GM21737 (cell line): Measurements from ENCODE around the gene TMEM140.
"Not testable (repeated sequence)": the region's sequence is repeated elsewhere in the genome, so short reads cannot be mapped to it uniquely, and the experiment has no call there.

Experiments
- ATAC-seq: cut with Tn5 transposase; IDR thresholded peaks from one replicate; pipeline ENCODE4 v1.9.1; 2021; ENCODE audit warnings: mild to moderate bottlenecking, moderate library complexity; ENCODE audit not compliant: unreplicated experiment

TMEM140 gene

DNA sequence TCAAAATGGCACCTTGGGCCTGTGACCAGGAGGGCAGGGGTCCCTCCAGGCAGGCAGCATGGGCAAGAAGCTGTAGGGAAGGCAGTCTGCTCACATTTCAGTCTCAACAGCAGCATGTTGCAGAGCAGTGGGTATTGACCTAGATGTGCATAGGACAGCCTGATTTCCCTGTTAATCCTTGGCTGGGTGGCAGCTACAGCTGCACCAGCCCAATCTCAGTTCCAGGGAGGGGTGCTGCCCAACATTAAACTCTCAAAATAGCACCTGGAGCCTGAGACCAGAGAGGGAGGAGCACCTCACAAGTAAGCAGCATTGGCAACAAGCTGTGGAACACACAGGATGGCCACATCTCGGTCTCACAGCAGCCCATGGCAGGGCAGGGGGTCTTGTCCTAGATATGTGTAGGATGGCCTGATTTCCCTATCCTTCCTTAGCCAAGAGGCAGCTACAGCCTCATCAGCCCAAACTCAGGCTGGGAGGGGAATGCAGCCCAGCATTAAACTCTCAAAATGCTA lies 10.3 kb downstream of the TMEM140 start:
- ATAC-seq = no peak

DNA sequence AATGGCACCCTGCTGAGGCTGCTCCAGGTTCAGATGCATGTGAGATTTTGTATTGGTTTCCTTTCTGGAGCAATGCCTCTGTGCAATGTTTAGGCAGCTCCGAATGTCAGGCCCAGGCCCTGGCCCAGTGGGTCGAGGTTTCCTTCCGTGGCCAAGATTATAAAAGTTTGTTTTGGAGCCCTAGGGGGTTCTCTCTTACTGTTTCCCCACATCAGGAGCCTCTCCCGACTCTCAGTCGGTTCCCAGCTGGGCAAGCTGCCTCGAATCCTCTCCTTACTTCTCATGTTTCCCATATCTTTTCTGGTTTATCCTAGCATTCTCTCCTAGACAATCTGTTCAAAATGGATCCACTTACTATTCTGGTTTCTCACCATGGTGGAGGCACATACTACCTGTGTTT lies 11.0 kb downstream of the TMEM140 start:
- ATAC-seq = no peak

DNA sequence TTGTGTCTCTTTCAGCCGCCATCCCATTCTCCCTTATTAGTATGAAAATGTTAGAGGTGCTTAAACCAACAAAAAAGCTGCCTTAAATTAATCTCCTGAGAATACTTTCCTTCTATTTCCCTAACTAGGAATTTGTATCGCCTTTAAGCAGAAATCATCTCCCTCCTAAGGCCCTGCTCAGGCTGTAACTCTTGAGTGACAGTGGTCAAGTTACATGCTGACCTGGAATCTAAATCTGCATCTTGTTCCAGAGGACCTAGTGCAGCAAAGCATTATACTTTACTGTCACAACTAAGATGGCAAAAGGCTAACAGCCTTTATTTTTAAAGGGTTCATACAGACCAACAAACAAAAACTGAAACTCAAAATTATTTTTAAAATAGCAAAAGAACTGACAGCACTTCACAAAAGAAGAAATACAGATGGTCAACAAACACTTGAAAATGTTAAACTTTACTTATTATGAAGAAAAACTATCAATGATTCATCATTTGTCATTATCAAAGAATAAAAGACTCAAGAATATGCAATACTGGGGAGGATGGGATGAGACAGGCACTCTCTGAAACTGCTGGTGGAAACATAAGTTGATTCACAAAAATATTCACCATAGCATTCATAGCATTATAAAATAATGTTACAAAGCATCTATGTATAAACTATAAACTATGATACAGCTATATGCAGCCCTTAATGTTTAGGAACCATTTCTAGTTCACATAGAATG lies 11.7 kb downstream of the TMEM140 start:
- no peak for ATAC-seq

DNA sequence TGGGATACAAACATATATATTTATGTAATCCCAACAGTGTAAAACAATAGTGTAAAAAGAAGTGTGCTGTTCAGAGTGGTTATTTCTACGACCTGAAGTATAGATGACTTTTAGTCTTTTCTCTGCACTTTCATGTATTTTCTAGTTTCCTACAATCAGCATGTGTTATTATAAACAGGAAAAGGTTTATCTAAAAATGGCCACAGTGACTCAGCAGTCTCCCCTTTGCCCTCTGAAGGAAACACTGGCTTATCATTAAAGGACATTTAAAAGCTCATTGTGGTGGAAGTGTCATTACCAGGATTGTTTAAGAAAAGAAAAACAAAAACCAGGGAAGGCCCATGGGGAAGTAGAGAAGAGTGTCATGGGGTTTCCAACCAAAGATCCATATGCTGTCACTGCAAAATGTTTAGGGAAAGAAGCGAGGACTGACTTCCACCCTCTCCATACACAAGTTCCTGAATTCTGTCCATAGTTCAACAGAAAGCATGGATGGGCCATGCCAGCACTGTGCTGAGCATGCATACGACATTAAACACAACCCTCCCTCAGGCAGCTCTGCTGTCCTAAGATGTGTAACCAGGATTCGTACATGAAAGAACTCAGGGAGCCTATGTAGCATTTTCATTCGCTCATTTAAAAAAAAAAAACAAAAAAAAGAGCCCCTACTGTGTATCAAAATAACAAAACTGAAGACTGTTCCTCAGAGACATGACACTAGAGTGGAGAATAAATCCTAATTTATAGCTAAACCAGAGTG lies 12.4 kb downstream of the TMEM140 start:
- no peak for ATAC-seq

DNA sequence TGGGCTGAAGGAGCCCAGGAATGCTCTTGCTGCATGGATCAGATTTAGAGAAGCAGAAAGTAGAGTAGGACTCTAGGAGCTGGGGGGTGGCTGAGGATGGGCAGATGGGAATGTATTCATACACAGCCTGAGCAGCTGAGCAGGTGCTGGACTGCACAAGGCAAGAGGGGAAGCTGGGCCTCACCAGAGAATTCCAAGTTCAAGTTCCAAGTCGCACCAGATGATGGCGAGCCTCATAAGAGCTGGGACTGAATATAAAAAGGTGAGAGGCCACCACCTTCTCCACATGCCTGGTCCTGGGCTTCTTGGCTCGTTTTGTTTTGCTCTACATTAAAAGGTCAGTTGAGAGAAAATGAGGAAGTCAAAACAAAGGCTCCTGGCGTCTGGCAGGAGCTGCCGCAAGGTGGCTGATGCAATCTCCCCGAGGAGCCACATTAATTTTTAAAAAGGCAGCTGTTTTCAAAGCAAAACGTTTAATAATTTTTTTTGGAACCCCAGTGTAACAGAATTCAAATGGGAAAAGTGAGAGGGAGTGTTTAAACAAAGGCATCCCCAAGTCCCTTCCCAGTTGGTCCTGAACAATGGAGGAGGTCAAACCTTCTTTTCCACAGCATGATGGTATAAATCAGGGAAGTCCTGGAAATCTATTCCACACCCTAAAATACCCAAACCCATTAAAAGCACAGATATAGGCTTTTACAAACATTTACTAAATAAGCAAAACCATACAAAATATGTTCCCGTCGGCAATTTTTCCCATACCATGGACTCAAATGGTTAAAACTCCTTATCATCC lies 13.2 kb downstream of the TMEM140 start:
- no peak for ATAC-seq

DNA sequence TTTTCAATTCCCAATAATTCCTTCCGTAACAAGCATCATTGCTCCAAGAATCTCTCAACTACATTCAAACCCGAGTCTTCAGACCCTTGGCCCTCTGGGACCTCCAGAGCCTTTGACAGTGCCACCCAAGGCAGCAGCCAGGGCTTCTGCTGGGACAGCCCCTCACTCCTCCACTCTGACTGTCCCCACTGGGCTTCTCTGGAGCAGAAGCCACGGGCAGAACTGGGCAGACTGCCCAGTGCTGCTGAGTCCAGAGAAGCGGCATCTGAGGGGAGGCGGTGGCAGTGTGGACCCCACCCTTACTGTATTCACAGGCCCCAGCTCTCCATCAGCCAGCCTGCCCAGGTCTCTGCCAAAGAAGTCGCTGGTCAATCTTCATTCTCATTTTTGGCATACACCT lies 13.8 kb downstream of the TMEM140 start:
- ATAC-seq = no peak

DNA sequence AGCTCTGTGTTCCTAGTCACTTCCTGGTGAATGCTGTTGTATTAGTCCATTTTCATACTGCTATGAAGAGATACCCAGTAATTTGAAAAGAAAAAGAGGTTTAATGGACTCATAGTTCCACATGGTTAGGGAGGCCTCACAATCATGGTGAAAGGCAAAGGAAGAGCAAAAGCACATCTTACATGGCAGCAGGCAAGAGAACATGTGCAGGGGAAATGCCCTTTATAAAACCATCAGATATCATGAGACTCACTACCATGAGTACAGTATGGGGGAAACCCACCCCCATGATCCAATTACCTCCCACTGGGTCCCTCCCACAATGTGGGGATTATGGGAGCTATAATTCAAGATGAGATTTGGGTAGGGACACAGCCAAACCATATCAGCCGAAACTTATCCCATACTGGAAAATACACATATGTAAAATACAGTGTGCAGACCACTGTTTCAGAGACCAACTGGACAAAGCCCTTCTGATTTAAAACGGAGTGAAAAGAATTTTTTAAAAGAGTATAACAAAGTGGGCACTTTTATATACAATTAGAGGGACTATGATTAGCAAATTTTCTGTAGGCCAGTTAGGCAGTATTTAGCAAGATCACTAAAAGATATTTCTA lies 14.6 kb downstream of the TMEM140 start:
- ATAC-seq = no peak

DNA sequence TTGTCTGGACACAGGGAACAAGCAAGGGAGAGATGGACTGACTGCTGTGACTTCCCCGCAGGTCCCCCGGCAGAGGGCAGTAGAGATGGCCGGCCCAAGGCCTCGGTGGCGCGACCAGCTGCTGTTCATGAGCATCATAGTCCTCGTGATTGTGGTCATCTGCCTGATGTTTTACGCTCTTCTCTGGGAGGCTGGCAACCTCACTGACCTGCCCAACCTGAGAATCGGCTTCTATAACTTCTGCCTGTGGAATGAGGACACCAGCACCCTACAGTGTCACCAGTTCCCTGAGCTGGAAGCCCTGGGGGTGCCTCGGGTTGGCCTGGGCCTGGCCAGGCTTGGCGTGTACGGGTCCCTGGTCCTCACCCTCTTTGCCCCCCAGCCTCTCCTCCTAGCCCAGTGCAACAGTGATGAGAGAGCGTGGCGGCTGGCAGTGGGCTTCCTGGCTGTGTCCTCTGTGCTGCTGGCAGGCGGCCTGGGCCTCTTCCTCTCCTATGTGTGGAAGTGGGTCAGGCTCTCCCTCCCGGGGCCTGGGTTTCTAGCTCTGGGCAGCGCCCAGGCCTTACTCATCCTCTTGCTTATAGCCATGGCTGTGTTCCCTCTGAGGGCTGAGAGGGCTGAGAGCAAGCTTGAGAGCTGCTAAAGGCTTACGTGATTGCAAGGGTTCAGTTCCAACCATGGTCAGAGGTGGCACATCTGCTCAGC lies 16.6 kb downstream of the TMEM140 start:
- no peak for ATAC-seq

DNA sequence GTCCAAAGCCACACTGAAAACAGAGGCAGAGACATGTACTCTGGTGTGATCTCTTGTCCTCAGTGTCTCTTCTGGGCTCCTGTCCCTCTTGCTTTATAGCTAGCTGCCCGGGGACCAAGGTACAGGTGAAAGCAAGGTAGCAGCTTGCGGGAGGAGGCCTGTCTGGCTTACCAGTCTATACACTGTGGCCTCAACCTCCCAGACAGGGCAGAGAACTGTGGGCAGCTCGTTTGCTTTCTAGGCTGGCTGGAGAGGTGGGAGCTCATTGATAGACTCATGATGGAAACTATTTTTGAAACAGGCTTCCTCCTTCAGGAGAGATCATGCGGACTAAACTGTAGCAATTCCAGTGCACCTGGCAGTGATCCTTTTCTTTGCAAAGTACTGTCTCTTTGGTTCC lies 18.0 kb downstream of the TMEM140 start:
- ATAC-seq = no peak

DNA sequence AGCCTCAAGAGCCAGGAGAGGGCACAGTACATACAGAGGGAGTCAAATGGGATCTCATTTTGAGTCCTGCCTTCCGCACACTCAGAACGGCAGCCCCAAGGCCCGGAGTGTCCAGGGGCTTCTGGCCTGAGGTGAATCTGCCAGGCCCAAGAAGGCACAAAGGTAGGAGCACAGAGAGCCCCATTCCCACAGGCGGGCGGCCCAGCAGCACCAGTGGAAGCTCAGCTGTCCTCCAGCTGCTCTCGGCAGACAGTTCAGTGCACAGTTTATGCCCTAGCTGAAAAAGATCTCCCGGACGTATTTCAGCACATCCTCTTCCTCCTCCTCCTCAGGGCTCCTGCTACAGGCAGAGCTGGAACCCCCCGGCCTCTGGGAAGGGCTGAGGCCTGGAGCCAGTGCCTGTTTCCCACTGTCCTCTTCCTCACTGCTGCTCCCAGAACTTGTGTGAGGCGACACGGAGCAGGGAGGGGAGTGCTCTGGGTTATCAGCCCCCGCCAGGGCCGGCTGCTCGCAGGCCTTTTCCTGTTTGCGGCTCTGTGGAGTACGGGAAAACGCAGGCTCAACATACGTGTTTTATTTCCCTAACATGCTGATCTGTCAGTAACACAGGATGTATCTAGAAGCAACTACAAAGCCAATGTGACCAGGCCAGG lies 18.6 kb downstream of the TMEM140 start:
- ATAC-seq = no peak

DNA sequence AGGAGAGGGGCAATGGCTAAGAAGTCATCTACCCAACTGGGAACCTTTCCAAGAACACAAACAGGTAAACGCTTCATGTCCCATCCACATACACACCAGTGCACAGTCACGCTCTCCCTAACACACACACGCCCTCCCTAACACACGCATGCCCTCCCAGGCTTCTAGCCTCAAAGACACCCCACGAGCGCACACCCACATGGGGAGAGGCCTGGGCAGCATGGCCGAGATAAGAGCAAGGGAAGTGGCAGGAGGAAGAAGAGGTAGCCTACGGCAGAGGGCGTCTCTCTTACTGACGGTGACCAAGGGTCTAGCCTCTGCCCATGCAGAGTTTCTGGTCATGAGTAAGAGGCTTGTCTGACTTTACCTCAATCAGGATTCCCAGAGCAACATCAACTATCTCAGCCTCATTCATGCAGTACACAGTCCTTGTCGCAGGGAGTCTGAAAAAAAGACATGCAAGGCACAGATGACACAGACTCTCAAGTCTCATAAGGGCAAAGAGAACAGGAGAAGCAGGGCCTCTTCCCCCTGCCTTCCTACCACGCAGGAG lies 19.6 kb downstream of the TMEM140 start:
- no peak for ATAC-seq

DNA sequence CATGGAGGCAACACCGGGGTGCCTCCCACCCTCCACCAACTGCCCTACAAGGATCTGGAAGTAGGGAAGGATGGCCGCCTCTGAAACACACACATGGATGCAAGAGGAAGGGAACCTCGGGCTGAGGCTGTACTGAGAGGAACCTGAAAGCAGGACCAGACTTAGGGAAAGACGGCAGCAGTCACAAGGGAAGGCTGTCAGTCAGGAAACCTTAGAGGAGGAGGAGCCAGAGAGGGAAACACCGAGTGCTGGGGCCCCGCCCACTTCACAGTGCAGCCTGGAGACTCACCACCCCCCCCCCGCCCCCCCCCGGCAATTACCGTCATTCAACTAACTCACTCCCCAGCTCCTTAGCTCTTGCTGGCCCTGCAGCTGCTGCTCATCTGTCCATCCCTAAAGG lies 20.1 kb downstream of the TMEM140 start:
- no peak for ATAC-seq

DNA sequence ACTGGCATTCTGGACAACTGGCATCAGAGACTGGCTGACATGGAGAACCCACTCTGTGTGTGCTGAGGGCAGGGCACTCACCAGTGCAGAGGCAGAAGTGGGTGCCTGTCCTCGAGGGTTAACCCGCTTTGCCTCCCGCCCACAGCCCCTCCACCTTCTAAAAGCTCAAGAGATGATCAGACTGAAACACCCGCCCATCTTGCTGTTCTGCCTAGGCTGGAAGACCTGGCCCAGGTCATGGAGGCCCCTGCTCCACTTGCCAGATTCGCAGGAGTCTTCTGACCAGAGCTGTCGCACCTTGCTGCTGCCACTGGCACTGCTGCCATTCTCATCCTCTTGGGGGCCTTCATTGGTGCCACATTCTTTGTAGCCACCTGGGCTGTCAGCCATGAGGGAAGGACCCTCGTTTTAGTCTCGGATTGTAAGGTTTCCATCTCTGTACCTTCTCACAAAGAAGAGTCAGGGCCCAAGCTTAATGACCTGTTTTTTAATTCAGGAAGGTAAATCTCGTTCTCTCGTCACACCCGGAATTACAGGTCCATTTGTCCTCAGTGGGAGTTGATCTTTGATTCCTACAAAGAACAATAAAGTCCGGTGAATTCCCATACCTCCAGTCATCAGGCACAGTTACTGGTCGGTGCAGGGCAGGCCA lies 20.7 kb downstream of the TMEM140 start:
- ATAC-seq = no peak

DNA sequence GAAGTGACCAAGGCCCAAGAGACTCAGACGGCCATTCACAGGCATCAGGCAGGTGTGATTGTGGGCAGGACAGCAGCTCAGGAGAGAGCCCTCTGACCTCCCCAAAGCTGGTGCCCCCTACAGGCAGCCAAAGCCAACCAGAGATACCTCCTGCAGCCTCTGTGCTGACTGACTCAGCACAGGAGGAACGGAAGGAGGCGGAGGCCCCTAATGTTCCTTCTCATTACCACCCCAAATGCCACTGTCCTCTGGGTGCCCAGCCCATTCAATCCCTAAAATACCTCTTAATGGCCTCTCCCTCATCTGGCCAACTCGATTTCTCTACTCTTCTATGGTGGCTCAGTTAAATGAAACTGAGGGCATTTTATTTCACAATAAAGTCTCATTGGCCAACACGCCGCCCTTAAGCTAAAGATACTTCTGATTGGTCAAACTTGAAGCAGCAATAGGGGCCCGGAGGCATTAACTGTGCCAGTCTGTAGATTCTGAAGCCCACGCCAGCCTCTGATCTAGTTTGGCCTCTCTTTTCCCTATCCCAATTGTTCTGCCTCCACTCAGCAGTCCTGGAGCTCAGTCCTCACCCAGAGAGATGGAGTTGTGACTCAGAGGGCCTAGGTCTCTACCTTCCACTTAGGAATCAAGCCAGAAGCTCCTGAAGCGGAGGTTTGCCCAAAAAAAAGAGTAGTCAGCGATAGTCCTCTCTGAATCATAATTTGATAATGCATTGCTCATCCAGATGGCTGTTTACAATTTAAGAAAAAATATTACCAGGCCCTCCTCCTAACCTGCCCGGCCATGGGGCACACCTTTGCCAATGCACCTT lies 21.5 kb downstream of the TMEM140 start:
- ATAC-seq = peak; percentile 35

DNA sequence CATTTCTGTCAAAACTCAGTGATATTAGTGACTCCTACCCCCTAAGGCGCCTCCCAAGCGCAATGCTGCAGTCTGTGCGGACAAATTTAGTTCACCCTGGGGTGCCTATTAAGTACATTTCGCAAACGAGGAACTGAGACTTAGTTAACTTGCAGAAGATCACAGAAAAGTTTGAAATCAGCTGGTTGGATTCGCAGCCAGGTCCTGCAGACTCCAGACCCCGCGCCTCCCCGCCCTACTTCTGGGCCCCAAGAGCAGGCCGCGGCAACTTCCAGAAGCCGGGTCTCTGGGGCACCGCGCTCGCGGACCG lies 22.0 kb downstream of the TMEM140 start:
- ATAC-seq = no peak

DNA sequence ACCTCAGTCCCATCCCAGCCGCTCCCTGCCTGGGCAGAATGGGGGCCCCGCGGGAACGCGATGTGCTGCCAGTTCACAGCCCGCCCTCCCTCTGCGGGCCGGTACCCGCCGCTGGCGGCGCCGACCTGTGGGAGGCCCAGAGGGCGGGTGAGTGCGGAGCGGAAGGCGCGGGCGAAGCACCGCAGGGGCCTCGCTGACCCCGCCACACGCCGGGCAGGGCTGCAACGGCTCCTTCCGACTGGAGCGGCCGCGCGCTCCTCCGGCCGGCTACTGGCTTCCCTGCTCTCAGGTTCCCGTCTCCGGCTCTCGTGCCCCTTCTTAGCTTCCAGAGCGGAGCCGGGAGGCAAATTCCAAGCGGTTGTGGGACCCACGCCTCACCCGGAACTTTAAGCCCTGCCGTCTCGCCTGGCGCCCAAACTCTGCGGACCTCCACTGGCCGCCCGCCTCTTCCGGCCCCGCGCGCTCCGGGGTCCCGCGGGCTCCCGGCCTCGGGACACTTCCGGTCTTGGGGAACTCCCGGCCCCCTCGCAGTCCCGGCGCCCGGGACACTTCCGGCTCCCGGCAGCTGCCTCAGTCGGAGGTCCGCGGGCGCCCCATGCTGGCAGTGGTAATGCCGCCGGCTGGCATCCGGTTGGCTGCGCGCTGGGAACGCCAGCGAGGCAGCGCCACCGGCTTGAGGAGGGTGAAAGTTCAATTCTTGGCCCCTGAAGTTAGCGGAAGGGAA lies 22.6 kb downstream of the TMEM140 start, which contains the start of gene CYREN:
TSS of gene CYREN (minus strand) at position 434 of the 724 bp plus-strand sequence. CDS start 1,785 bp downstream, outside the sequence.
- peak; percentile 83 for ATAC-seq

DNA sequence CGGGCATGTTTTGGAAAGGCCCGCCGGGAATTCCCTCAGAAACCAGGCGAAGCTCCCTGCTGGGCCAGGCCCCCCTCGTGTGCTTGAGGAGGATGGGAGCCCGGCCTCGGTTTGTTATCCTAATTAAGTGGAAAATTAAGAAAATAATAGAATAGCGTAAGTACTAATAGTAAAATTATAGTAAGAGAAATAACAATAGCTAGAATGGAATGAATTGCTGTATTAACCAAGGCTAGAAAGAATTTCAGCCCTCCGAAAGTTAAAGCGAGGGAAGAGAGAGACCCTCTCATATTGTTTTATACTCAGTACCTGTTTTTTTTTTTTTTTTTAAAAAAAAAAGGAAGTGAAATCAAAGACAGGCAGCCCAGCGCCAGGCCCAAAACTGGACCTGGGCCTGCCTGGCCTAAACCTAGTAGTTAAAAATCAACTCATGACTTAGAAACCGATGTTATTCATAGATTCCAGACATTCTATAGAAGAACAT lies 23.2 kb downstream of the TMEM140 start:
- ATAC-seq = not testable (repeated sequence)
